ENCODE measurements around the gene MAP1LC3B.

Gene MAP1LC3B

DNA sequence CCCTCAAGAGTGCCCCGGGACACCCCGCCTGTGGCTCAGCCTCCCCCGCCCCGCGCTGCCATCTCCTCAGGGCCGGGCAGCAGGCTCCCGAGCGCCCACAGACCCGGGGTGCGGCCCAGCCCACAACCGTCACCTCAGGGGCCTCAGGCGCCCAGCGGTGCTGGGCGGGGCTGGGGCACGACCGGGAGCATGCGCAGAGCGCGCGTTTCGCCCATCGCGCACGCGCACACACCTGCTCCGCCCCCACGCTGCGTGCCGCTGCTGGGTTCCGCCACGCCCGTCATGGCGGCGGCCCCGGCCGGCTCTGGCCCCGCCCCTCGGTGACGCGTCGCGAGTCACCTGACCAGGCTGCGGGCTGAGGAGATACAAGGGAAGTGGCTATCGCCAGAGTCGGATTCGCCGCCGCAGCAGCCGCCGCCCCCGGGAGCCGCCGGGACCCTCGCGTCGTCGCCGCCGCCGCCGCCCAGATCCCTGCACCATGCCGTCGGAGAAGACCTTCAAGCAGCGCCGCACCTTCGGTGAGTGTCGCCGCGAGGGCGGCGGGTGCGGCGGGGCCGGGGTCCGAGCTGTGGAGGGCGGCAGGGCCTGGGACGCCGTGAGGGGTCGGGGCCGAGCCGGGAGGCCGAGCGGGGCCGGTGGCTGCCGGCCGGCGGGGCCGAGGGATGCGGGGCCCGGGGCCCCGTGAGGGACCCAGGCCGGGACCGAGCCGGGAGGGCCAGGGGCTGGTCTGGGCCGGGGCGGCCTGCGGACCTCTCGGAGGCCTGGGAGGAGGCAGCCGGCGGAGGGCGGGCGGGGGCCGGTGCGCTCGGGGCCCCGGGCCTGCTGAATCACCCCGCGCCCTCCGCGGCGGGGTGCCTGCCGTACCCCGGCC is at the start of gene MAP1LC3B:
Gene MAP1LC3B, plus strand, starts transcription at position 387 of the 871 bp plus-strand sequence. Its CDS starts 92 bp downstream, at position 479.
- DNase-seq, result peak; percentile 99

DNA sequence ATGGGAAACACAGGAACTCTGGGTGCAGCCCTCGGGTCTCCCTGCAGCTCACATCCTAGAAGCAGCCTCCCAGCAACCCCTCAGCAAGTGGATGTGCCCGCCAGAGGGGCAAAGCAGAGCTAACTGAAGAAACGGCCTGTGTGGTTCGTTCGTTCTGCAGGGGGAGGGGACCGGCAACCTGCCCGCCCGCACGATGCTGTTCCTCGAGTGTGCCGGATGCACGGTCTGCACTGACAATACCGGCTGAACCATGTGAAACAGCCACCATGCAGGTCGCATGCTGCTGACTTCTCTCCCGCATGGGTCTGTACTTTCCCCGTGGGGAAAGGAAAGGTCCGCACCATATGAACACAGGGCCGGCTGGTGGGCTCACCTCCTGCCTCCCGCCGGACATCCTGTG is 49.6 kb upstream of the MAP1LC3B start:
- DNase-seq, result no peak

DNA sequence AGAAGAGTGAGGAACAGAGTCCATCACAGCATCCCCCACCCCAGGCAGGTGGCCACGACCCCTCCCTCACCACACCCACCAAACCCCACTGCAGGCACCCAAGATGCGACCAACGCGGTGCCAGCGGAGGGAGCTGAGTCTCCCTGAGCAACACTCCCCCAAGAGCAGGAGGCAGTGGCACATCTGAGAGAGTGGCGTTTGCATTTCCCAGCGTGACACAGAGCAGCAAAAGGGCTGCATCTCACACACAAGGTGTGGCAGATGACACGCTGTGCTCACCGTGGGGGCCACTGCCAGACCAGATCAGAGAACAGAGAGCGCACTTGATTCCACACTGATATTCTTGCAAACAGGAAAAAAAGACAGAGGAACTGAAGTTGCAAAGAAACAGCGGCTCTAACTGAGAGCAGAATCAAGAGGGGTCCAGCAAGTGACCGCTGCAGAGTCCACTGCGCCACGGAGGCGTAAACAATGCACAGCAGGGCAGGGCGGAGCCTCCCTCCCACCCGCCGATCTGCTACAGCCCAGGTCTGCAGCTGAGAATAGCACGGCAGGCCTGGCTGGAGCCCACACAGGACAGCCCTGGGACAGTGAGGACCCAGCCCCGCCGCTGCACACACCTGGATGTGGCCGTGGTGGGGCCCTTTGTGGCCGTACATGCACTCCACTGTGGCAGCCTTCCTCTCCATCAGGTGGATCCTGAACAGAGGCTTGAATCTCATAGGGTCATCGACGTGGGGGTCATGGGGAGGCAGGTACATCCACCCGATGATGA is 49.0 kb upstream of the MAP1LC3B start:
- DNase-seq, result no peak

DNA sequence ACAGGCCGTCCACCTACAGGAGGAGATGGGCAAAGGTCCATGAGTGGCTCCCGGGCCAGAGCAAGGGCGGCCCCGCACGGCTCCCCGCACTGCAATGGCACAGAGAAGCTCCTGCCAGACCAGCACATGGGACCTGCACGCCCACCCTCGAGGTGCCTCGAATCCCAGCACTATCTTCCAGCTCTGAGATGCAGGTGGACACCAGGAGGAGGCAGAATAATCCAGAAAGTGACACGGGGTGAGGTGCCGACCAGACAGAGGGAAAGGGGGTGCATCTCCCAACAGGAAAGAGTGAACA is 48.4 kb upstream of the MAP1LC3B start:
- DNase-seq, result no peak

DNA sequence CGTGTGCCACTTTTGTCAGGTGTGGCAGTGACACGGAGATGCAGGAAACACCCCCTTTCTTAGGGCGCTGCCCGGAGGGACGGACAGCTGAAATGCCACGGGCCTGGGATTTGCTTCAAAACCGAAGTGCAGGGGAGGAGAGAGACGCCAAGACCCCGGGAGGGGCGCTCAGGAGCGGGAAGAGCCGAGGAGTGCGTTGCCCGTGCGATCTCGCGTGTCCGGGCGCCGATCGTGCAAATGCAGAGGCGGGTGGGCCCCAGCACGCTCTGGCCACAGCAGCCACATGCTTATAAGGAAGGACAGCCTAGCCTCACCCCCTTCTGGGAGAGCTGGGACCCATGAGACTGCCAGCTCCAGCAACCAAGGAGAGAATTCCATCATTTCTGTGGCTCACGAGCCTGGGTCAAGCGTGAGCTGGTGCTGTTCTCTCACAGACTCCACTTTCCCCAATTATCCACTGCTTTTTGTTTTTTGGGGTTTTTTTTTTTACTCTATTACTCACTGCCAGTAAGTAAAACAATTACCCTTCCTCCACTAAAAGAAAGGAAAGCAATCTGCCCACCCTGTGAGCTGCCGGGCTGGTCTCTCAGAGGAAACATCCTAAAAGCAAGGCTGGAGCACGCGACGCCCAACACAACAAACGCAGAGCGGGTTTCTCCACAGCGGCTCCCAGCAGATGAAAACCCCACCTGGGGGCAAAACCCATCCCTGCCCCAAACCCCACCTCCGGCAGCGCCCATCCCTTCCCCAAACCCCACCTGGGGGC is 47.8 kb upstream of the MAP1LC3B start:
- no peak for DNase-seq

DNA sequence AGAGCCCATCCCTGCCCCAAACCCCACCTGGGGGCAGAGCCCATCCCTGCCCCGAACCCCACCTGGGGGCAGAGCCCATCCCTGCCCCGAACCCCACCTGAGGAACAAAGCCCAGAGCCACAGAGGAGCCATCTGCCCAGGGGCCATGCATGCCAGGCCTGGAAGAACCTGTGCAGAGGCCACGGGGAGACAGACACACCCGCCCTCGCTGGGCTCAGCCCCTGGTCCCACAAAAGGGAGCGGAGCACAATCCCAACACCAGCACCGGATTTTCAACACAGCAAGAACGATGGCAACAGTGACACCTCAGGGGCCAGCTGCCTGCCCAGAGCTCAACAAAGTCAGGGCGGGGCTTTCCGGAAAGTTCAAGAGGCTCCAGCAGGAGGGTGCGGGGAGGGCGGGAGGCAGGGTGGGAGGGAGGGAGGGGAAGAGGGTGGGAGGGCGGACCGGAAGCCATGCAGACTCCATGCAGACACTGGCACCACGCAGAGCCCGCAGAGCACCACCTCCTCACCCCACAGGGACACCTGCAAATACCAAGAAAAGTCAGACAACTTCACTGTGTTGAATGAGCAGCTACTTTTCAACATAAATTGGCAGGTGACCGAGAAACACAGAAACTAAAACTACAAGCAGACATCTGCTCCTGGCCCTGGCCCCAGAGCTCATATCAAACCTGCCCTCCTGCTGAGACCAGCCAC is 47.1 kb upstream of the MAP1LC3B start:
- DNase-seq, result no peak

DNA sequence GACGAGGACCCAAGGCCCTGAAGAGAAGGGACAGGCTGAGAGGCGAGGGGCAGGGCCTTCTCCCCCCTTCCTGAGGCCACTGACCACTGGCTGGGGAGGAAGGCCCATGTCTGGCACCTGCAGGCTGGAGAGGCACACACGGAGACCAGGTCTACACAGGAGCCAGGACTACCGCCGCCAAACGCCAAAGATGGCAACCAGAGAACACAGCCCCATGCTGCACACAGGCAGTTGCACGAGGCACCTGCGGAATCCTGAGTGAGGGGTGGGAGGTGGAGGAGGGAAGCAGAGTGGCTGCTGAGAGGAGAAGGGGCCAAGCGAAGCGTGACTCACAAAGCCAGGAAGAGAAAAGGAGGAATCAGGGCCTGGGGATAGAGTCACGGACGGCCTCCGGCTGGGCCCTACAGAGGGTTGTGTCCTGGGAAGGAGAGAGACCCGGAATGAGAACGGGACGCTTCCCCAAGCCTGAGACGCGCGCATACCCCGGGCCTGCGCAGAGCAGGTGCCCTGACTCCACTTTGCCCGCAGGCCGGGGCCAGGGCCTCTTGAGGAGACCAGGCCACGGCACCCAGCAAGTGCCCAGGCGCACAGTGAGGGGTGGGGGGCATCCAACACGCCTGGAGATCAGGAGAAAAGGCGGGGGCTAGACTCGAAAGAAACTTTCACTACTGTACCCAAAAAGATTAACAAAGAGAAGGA is 46.3 kb upstream of the MAP1LC3B start:
- DNase-seq, result no peak

DNA sequence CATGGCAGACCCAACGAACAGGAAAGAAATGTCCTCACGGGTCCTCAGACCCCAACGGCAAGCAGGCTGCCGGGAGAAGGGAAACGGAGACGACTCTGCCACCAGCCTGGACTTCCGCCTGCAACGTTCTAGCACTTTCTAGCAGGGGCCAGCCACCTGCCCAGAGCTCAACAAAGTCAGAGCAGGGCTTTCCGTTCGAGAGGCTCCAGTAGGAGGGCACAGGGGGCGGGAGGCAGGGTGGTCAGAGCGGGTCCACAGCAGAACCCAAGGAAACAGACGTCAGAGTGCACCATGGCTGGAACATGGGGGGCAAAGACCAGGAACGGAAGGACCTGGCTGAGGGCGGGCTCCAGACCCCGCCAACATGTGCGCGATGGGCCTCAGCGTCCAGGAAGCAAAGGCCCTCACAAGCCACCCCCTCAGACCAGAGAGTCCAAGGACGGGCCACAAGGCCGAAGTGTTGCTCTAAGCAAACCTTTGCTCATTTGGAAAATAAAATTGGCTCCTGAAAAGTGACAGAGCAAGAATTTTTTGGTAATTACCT is 45.5 kb upstream of the MAP1LC3B start:
- no peak for DNase-seq

DNA sequence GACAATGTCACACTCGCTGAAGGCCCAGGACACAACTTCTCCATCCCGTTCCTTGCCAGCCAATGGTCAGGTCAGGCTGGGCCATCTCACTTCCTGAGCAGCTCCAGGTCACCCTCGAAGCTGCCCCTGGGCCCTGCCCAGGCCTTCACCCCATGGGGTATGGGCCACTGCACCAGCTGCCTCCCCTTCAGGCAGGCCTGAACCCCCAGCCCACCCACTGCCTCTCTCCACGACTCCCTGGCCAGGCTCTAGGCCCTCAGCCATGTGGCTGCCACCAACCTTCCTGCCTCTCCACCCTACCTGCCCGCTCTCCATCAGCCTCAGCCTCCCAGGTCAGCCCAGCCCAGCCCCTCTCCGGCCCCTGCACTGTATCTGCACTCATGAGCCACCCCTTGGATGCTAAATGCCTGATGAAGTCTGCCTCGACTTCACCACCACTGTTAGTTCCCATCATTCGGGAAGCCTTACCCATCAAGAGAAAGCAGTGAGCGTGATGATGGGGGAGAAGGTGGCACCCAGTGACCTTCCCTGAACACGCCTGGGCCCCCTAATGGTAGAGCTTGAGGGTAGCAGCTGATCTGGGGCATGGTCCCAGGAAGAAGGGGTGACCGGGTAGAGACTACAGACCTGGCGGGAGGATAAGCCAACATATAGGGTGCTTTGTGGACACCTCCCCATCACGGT is 44.1 kb upstream of the MAP1LC3B start:
- DNase-seq, result no peak

DNA sequence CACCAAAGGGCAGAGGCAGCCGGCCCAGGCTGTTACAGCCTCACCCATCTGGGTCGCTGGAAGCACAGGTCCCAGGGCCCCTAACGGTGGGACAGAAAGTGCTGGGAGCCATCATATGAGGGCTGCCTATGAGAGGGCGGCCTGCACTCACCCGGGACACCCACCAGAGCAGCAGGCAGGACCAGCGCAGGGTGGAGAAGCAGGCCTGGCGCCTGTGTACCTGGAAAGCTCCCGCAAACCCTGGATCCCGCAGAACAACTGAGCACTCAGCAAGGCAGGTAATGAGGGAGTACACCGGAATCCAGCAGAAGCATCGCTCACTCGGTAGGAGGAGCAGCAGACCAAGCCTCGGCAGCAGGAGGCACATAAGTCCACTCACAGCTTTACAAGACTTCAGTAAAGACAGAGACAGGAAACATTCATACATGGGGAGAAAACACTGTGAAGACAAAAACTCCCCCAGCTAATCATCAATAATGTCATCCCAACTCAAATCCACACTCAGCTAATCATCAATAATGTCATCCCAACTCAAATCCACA is 43.4 kb upstream of the MAP1LC3B start:
- no peak for DNase-seq

DNA sequence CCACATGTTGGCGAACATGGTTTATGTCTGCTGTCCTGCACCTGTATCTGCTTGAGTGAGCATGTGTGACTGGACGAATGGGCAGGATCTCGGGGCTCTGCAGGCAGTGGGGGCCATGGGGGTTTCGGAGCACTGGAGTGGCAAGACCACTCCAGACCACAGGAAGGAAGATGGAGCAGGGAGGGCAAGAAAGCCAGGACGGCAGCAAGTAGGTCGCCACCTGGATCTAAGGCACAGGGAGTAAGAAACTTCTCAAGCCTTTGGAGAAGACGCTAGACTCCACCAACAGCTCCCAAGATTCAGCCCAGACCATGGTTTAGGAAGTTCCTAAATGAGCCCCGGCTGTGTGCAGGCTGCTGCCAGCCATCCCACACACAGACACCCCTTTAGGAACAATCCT is 42.1 kb upstream of the MAP1LC3B start:
- no peak for DNase-seq

DNA sequence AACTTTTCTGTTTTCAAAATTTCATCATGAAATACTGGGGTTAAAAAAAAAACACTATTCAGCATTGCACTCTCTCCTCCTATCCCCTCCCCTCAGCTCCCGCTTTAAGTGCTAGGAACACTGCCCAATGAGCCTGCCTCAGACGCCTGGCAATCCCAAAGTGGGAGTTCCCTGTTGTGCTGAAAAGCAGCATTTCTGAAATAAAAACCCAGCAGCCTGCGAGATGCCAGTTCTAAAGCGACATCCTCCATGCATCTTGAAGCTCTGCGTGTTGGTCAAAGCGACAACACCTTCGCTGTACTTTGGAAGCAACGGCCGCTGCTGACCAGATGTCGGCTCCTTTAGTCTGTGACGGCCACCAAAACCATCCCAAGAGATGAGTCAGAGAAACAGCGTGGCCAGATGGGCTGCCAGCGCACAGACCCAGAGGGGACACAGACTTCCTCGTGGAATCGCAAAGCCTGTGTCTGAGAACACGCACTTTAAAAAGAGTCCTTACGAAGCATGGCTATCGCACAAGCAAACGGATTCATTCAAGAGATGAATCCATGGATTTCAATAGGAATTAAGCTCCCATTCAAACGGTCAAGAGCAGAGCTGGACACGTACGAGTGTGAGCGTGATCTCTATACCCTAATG is 41.3 kb upstream of the MAP1LC3B start:
- DNase-seq, result no peak

DNA sequence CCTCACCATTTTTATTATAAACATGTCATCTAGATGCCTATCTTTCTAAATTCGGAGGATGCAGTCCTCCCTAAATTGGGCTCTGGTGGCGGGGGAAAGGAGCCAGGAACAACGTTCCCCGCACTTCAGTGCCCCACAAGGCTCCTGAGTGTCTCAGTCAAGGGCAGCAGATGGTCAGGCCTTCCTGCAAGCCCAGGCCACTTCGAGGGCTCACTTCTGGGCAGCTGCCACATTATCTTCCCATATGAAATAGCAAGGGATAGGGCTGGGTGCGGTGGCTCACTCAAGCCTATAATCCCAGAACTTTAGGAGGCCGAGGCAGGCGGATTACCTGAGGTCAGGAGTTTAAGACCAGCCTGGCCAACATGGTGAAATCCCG is 40.8 kb upstream of the MAP1LC3B start:
- no peak for DNase-seq

DNA sequence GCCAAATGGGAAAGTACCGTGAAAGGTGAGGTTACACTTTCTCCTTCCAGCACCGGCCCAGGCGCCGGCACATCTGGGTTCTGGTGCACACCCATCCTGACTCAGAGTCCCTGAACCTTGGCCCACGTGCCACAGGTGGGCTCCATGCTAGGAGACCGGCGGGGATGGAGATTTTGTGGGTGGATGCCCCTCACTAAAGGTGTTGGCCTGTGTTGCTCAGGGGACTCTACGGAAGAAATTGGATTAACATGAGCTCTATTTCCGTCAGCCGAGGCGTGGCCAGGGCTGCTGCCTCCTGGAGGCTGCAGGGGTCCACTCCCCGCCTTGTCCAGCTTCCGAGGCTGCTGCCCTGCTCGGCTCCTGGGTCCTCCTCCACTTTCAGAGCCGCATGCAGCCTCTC is 39.3 kb upstream of the MAP1LC3B start:
- DNase-seq, result no peak

DNA sequence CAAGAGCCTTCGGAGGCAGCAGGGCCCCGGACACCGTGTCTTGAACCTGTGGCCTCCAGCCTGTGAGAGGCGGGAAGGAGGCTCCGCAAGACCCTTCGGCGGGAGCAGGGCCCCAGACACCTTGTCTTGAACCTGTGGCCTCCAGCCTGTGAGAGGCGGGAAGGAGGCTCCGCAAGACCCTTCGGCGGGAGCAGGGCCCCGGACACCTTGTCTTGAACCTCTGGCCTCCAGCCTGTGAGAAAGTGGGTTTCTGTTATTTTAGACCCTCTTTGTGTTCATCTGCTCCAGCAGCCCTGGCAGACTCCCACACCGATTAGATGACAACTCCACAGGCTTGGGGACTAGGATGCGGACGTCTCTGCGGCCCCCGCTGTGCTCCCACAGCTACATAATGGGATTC is 38.5 kb upstream of the MAP1LC3B start:
- no peak for DNase-seq

DNA sequence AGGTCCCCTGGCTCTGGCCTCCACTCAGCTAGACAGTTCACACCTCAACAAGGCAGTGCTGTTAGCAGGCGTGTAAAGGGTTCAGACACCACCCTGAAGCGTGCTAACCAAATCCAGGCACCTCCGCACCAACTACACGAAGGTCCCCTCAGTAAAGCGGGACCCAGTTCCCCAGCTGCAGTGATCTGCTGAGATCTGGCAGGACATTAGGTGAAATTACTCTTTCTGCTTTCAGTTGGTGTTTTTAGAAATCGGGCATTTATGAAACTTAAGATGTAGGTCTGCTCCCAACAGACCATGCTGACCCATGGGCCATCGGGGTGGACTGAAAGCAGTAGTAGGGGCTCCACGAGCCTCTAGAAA is 35.7 kb upstream of the MAP1LC3B start:
- no peak for DNase-seq

DNA sequence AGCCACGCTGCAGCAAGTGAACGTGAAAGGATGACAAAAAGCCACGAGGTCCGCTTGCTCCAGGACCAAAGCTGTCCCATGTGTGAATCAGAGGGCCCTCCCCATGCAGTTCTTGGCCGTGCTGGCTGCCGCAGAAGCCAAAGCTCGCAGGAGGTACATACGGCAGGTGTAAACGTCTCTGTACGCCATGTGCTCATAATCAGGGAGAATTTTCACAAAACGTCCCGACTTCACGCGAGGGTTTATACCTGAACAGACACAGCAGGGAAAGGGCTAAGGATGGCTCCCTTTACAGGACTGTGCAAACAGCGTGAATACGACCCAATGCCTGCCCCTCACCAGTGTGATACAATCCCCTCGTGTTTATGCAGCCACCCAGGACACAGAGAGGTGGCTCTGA is 33.9 kb upstream of the MAP1LC3B start:
- no peak for DNase-seq

DNA sequence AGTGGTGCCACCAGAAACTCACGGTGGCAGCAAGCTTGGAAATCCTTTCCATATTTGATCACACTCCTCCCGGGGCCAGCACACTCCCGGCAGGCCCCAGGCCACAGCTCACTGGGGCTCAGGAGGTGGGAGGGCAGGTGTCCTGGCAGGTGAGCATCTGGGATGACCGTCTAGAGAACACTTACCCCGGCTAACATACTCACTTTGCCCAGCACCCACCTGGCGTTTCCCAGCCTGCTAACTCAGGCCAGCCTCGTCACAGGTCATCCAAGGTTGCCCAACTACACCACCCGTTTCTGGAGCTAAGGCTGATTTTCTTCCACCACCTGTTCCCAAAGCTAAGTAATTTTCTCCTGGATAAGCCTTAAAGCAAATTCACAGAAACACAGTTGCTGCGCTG is 33.4 kb upstream of the MAP1LC3B start:
- no peak for DNase-seq

DNA sequence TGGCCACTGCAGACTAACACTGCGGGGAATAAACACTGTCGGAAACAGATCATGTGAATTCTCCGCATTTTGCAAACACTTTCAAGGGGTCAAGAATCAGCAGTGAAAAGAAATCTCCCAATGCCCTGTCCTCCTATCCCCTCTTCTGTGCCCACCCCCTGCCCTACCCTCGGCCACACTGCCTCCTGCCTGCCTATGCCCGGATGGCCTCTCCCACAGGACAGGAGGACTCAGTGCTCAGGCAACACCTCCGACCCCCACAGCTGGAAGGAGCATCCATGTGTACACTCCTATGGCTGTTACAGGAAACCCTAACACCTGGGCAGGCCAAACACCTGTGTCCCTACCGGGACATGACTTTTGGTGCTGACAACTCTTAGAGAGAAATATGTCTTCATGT is 33.0 kb upstream of the MAP1LC3B start:
- DNase-seq, result no peak

DNA sequence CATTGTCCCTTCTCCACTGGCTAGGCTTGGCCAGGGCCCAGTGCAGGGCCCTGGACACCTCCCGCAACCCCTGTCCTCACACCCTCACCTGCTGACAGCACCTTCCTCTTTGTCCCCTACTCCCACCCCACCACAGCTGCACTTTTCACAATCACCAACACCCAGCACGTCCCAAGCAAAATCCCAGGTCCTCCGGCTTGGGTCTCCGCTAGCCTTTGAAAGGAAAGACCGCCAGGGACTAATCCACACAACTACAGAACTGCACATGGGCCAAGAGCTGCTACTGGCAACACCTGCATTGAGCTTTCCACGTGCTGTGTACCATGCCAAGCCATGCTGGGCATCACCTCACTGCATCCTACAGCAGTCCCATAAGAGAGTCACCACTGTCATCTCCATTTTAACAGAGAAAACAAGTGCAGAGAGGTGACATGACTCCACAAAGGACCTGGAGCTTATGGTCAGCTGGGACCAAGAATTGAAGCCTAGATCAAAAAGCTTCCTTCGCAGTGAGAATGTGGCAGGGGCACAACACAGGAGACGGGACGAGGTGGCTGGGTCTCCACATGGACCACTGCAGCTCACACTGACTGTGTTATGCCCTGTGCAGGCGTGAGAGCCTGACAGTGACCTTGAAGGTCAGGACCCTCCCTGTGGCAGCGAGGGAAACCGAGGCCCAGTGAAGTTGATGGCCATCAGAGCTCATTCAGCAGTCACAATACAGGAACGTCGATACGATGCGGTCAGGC is 31.1 kb upstream of the MAP1LC3B start:
- DNase-seq, result no peak

Measured in suppressor macrophage treated with lipopolysaccharide for 4 hours (primary cell).